Right lobe of liver (tissue), 6 donors: Measurements from ENCODE around the gene DYRK1A. TPM values are rescaled to one million over a fixed set of nuclear protein-coding genes. Genes with fewer than 3 reads are reported as not detected.

Experiments used
- ATAC-seq, 4 donors: fragments of 200-7000 bp; cut with Tn5 transposase; one replicate each; pipeline ENCODE4 v1.9.1; 2020; ENCODE audit warnings: mild to moderate bottlenecking in 4 of 4, moderate library complexity in 4 of 4
- DNase-seq, 3 donors: peaks; one replicate each; pipeline ENCODE4 v3.0.0-alpha.2; 2020
- H3K27ac ChIP-seq, 3 donors: fragments of 200-600 bp; one replicate each; pipeline ENCODE4 v1.8.0; 2022
- H3K27me3 ChIP-seq, 2 donors: fragments of 200-600 bp; one replicate each; pipeline ENCODE4 v1.8.0; 2022
- H3K36me3 ChIP-seq, 4 donors: fragments of 200-600 bp; sonication (generic) in 1 of 4; one replicate each; pipeline versions ENCODE4 v1.5.1 to v1.8.0; 2017 to 2022; ENCODE audit warnings: control low read depth in 1 of 4
- H3K4me1 ChIP-seq, 4 donors: fragments of 200-600 bp; sonication (generic) in 1 of 4; one replicate each; pipeline versions ENCODE4 v1.5.1 to v1.8.0; 2017 to 2022; ENCODE audit warnings: control low read depth in 1 of 4
- H3K4me3 ChIP-seq, 3 donors: fragments of 200-600 bp; one replicate each; pipeline ENCODE4 v1.8.0; 2022
- H3K9me3 ChIP-seq, 4 donors: fragments of 200-600 bp; sonication (generic) in 1 of 4; one replicate each; pipeline versions ENCODE4 v1.5.1 to v1.8.0; 2017 to 2022; ENCODE audit warnings: control low read depth in 1 of 4
- POLR2A ChIP-seq: fragments of 450-650 bp; IDR thresholded peaks from one replicate; pipeline ENCODE4 v1.6.1; 2017; ENCODE audit warnings: antibody characterized with exemption, mild to moderate bottlenecking
- WGBS: methylation state at CpG from one replicate; pipeline ENCODE4 v1.1.6; 2018; ENCODE audit warnings: low coverage, low lambda C conversion rate; ENCODE audit not compliant: insufficient coverage; ENCODE audit errors: missing lambda C conversion rate; 5-methylcytosine and 5-hydroxymethylcytosine counted together
- intact Hi-C, 2 donors: fragments of 100-400 bp; cut with DNase I; formaldehyde crosslinking; loops; one replicate each; pipeline versions ENCODE4 v1.11.2 to v1.14.1; 2022
- total RNA-seq, 6 experiments: library from RNA; depleted of rRNA in 2 of 6; stranded (reverse); fragments of >200 nt in 2 of 6; fragmentation: NEBNext Ultra II Directional in 3 of 6; extraction: Animal tissue kit (Norgen Biotek cat#: 25700) in 3 of 6; gene quantifications; one replicate each; pipeline versions ENCODE4 v1.1.0 to v1.2.4, GENCODE V29; 2016 to 2023
- TF ChIP-seq, protein P1 (sequence below), 4 donors: fragments of 200-600 bp in 3 of 4; fragments of 450-650 bp in 1 of 4; IDR thresholded peaks; one replicate each; pipeline versions ENCODE4 v1.5.1 to v1.8.0; 2016 to 2022; ENCODE audit warnings: antibody characterized with exemption in 4 of 4, mild to moderate bottlenecking in 2 of 4
- donor health status: DM: no; HTN: yes; CAD: no.
- donor health status: DM: no; HTN: no; CAD: no.
- donor health status: DM: no; HTN: no; CAD: no.
- donor health status: DM: no; HTN: yes; CAD: no.
- donor health status: DM: no; HTN: yes; CAD: no.

Gene DYRK1A
- total RNA-seq, 6 experiments from 2014 or later: 20.6 to 32.5 (median 25.7) TPM

DNA sequence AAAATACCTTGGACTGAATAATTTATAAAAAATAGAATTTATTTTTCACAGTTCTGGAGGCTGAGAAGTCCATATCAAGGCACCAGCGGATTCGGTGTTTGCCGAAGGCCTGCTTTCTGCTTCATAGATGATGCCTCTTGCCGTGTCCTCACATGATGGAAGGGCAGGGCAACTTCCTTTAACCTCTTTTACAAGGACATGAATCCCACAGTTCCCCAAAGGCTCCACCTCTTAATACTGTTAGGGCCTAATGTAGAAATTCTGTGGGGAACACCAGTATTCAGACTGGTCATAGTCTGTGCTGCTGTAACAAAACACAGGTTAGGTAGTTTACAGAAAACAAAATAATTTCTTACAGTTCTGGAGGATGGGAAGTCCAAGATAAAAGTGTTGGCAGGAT, 25.9 kb downstream of the DYRK1A start:
- Histone ChIP-seq H3K4me3 (no peak overlapping the region), H3K9me3 (no peaks in the 10 kb centered on the region), H3K36me3 (no peaks in the 10 kb centered on the region), H3K27ac (no peak overlapping the region), H3K4me1 (peaks cover 0 to 20% (median 6%) of the 10 kb centered on the region in 4 donors), H3K27me3 (no peaks in the 10 kb centered on the region)
- WGBS: 78% methylated on average over 4 of the region's 4 CpGs
- TF ChIP-seq POLR2A: no peak
- TF ChIP-seq, protein P1, sequence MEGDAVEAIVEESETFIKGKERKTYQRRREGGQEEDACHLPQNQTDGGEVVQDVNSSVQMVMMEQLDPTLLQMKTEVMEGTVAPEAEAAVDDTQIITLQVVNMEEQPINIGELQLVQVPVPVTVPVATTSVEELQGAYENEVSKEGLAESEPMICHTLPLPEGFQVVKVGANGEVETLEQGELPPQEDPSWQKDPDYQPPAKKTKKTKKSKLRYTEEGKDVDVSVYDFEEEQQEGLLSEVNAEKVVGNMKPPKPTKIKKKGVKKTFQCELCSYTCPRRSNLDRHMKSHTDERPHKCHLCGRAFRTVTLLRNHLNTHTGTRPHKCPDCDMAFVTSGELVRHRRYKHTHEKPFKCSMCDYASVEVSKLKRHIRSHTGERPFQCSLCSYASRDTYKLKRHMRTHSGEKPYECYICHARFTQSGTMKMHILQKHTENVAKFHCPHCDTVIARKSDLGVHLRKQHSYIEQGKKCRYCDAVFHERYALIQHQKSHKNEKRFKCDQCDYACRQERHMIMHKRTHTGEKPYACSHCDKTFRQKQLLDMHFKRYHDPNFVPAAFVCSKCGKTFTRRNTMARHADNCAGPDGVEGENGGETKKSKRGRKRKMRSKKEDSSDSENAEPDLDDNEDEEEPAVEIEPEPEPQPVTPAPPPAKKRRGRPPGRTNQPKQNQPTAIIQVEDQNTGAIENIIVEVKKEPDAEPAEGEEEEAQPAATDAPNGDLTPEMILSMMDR (IDR thresholded peaks at IDR 0.05): no peak
- no peak for ATAC-seq
- no peak for DNase-seq
- intact Hi-C loops: no loop called here

DNA sequence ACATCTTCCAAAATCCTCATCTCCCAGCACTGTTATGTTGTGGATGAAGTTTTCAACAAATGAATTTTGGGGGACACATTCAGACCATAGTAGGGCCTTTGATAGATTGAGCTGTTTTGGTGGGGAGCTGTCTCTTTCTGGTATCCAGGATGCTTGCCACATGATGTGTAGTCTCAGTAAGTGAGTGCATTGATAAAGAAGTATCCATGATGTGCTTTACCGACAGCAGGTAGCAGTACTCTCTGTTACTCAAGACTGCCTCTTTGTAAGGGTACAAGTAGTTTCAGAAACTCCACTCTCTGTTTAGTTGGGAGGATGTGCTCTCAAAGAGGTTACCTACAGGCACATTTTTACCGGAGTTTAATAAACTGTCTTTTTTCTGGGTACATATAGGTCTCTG, 26.5 kb downstream of the DYRK1A start:
- peaks cover 0 to 24% (median 6%) of the 10 kb centered on the region in 4 donors for H3K4me1 ChIP-seq
- no peaks in the 10 kb centered on the region for H3K36me3 ChIP-seq
- DNase-seq: no peak
- WGBS: 86% methylated on average over 2 of the region's 2 CpGs
- H3K4me3 ChIP-seq: no peak overlapping the region
- peak in 1 of 4 donors; percentile 9 for ATAC-seq
- no peak for TF ChIP-seq POLR2A
- TF ChIP-seq, protein P1 (IDR thresholded peaks at IDR 0.05): no peak
- no peak overlapping the region for H3K27ac ChIP-seq
- no peaks in the 10 kb centered on the region for H3K27me3 ChIP-seq
- intact Hi-C loops: no loop called here
- no peaks in the 10 kb centered on the region for H3K9me3 ChIP-seq

DNA sequence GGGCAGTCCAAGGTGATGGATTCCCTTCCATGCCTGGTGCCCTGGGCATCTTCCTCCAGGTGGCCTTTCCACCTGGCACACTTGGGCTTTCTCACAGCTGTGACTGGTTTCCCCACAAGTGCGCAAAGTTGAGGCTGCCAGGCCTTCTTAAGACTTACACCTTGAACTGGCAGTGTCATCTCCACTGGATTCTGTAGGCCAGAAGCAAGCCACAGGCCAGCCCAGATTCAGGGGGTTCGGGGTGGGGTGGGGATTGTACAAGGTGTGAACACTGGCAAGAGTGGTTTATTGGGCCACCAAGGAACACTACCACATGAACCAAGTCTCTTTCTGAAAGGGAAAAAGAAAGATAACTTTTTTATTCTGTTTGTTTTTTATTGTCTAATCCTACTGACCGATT, 27.2 kb downstream of the DYRK1A start:
- DNase-seq (no peak), ATAC-seq (peak in 1 of 4 donors; percentile 9)
- Histone ChIP-seq H3K4me1 (peaks cover 0 to 24% (median 3%) of the 10 kb centered on the region in 4 donors), H3K36me3 (no peaks in the 10 kb centered on the region), H3K4me3 (no peak overlapping the region), H3K27ac (no peak overlapping the region), H3K9me3 (no peaks in the 10 kb centered on the region), H3K27me3 (no peaks in the 10 kb centered on the region)
- no peak for TF ChIP-seq POLR2A
- TF ChIP-seq, protein P1 (IDR thresholded peaks at IDR 0.05): no peak
- intact Hi-C loops: no loop called here
- WGBS: 93% methylated on average over 2 of the region's 3 CpGs

DNA sequence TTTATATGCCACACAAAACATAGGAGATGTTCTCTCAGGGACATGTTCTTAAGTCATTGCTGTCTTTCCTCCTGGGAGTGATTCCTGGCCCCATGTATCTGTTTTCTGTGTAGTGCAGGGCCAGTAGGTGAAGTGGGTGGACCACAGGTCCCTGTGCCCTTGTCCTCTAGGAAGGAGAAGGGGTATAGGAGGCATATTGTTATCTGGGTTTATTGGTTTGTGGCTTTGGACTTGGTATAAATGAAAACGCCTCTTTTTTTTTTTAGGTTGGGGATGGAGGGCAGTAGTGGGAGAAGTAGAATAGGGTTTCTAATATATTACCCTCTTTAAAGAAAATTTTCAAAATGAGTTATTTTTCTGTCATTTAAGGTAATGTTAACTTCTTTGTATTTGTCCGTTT, 29.4 kb downstream of the DYRK1A start:
- Histone ChIP-seq H3K4me1 (peaks cover 0 to 24% (median 0%) of the 10 kb centered on the region in 4 donors), H3K27me3 (no peaks in the 10 kb centered on the region), H3K27ac (no peak overlapping the region), H3K36me3 (no peaks in the 10 kb centered on the region), H3K9me3 (no peaks in the 10 kb centered on the region), H3K4me3 (no peak overlapping the region)
- WGBS: 88% methylated on average over 2 of the region's 2 CpGs
- TF ChIP-seq POLR2A: no peak
- TF ChIP-seq, protein P1 (IDR thresholded peaks at IDR 0.05): no peak
- DNase-seq: no peak
- intact Hi-C loops: no loop called here
- no peak for ATAC-seq

DNA sequence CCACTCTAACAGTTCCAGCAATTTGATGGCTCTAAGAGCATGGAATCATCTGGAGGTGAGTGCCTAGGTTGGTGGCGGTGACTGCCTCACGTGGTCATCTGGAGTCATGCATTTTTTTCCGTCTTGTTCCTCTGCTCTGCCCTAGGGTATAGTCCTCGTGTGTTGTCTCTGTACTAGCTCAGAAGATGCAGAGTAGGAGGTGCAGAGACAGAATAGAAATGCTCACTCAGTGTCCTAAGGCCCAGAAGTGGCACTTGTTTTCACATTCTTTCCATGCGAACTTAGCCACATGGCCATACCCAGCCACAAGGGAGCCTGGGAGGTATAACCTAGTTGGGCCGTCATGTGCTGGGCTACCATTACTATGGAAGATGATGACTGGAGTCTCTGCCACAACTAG, 30.3 kb downstream of the DYRK1A start:
- TF ChIP-seq POLR2A: no peak
- TF ChIP-seq, protein P1 (IDR thresholded peaks at IDR 0.05): no peak
- Histone ChIP-seq H3K4me3 (no peak overlapping the region), H3K9me3 (no peaks in the 10 kb centered on the region), H3K4me1 (peaks cover 0 to 17% (median 0%) of the 10 kb centered on the region in 4 donors), H3K36me3 (no peaks in the 10 kb centered on the region), H3K27ac (no peak overlapping the region), H3K27me3 (no peaks in the 10 kb centered on the region)
- ATAC-seq (peak in 1 of 4 donors; percentile 13), DNase-seq (no peak)
- intact Hi-C loops: no loop called here
- 74% methylated on average over 5 of the region's 6 CpGs for WGBS
